T-helper 2 cell treated with Interferon-gamma antibody and Interleukin-4, amounts not matched to agents 5 μg/mL and 100 μg/mL, for 36 hours (primary cell): ENCODE measurements around the gene GRXCR2.

Experiments used
- DNase-seq: peaks from one replicate; pipeline ENCODE4 v3.0.0; 2021; ENCODE audit warnings: low spot score
- H3K27ac Mint-ChIP-seq: one replicate; pipeline ENCODE4 v1.8.0; 2021; ENCODE audit warnings: mild to moderate bottlenecking, mixed read lengths
- H3K27me3 Mint-ChIP-seq: one replicate; pipeline ENCODE4 v1.8.0; 2021; ENCODE audit warnings: low read depth, mixed read lengths
- H3K36me3 Mint-ChIP-seq: one replicate; pipeline ENCODE4 v1.8.0; 2021; ENCODE audit warnings: low read depth, mixed read lengths
- H3K4me1 Mint-ChIP-seq: one replicate; pipeline ENCODE4 v1.8.0; 2021; ENCODE audit warnings: low read depth, mixed read lengths
- H3K4me3 Mint-ChIP-seq: one replicate; pipeline ENCODE4 v1.8.0; 2022; ENCODE audit warnings: mild to moderate bottlenecking, moderate library complexity, mixed read lengths
- H3K9me3 Mint-ChIP-seq: one replicate; pipeline ENCODE4 v1.8.0; 2021; ENCODE audit warnings: mixed read lengths

The GRXCR2 gene, protein sequence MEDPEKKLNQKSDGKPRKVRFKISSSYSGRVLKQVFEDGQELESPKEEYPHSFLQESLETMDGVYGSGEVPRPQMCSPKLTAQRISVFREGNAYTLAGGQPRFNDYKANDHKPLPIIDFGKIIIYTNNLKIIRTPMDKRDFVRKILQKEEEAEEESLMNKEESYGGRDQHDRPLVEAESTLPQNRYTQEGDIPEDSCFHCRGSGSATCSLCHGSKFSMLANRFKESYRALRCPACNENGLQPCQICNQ

GRCh38 chr5:145872914-145873313, at the start of gene GRXCR2:
GRXCR2 (minus strand) TSS chr5:145873014; CDS start chr5:145872968, 46 bp downstream.
- no peak for DNase-seq
- Mint-ChIP-seq H3K4me1 (no peaks in the 10 kb centered on the region), H3K4me3 (no peak within 1 kb of the TSS), H3K9me3 (no peaks in the 10 kb centered on the region), H3K27ac (no peak within 1 kb of the TSS), H3K27me3 (peaks cover 8% of the 10 kb centered on the region), H3K36me3 (no peaks in the 10 kb centered on the region)

GRCh38 chr5:145922059-145922458, 49.2 kb upstream of the GRXCR2 start:
- no peak for DNase-seq
- H3K4me3 Mint-ChIP-seq: no peak overlapping the region
- no peaks in the 10 kb centered on the region for H3K36me3 Mint-ChIP-seq
- no peaks in the 10 kb centered on the region for H3K4me1 Mint-ChIP-seq
- H3K27me3 Mint-ChIP-seq: peaks cover 9% of the 10 kb centered on the region
- H3K27ac Mint-ChIP-seq: no peak overlapping the region
- no peaks in the 10 kb centered on the region for H3K9me3 Mint-ChIP-seq

DNA sequence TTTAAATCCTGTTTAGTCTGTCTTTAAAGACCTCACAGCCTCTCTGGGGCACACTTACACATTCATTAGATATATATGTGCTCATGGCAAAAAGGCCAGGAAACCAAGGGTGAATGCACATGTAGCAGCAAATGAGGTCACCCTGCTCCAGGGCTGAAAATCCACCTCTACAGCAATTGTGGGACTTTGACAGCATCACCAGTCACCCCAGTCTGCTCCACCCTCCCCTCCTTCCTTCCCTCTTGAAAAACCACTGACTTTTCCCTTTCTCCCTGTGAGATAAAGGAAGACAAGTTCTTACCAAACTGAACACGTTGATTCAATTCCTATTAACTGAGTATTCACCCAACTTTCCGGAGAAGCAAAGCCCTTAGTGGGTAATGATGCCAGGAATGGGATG, 48.4 kb upstream of the GRXCR2 start:
- Mint-ChIP-seq H3K27ac (no peak overlapping the region), H3K27me3 (peaks cover 11% of the 10 kb centered on the region), H3K36me3 (no peaks in the 10 kb centered on the region), H3K4me3 (no peak overlapping the region), H3K9me3 (no peaks in the 10 kb centered on the region), H3K4me1 (no peaks in the 10 kb centered on the region)
- DNase-seq: no peak

DNA sequence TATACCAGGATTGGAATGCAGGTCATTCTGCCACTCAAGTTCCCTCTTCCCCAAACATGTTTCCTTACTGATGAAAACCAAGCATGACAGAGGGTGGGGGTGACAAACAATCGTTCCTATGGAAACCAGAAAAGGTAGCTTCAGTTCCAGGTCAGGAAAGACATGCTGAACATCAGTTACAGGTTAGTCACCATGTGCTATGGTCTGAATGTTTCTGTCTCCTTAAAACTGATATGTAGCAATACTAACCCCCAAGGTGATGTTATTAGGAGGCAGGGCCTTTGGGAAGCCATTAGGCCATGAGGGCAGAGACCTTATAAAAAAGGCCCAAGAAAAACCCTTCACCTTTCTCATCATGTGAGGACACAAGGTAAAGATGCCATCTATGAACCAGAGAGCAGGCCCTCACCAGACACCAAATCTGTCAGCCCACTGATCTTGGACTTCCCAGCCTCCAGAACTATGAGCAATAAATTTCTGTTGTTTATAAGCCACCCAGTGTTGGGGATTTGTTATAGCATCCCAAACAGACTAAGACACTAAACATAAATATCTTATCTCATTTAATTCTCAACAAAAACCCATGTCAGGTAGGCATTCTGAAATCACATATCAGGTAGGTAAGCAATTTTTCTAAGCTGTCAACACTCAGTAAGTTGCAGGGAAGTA, 47.9 kb upstream of the GRXCR2 start:
- H3K36me3 Mint-ChIP-seq: no peaks in the 10 kb centered on the region
- H3K27me3 Mint-ChIP-seq: peaks cover 11% of the 10 kb centered on the region
- H3K9me3 Mint-ChIP-seq: no peaks in the 10 kb centered on the region
- H3K27ac Mint-ChIP-seq: no peak overlapping the region
- no peak for DNase-seq
- no peak overlapping the region for H3K4me3 Mint-ChIP-seq
- H3K4me1 Mint-ChIP-seq: no peaks in the 10 kb centered on the region

DNA sequence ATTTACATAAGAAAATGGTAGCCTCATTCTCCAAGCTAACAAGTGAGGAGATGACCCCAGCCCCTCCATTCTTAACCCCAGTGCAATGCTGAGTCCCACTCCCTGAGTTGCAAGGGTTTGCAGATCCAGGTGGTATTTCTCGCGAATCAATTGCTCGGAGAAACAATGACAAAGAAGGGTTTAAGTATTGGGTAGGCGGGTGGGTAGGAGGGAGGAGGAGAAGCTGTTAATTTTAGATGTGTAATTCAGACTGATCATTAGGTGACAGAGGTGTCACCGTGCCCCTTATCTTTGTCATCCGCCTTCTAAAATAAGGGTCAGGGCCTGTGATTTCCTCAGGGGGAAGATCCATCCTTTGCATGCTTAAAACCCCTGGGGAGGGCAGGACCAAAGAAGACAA, 46.6 kb upstream of the GRXCR2 start:
- no peak for DNase-seq
- H3K9me3 Mint-ChIP-seq: no peaks in the 10 kb centered on the region
- no peaks in the 10 kb centered on the region for H3K4me1 Mint-ChIP-seq
- H3K4me3 Mint-ChIP-seq: no peak overlapping the region
- no peaks in the 10 kb centered on the region for H3K36me3 Mint-ChIP-seq
- H3K27ac Mint-ChIP-seq: no peak overlapping the region
- H3K27me3 Mint-ChIP-seq: peaks cover 14% of the 10 kb centered on the region

GRCh38 chr5:145918397-145918796, 45.6 kb upstream of the GRXCR2 start:
- Mint-ChIP-seq H3K36me3 (no peaks in the 10 kb centered on the region), H3K27me3 (peaks cover 9% of the 10 kb centered on the region), H3K9me3 (no peaks in the 10 kb centered on the region), H3K4me3 (no peak overlapping the region), H3K4me1 (no peaks in the 10 kb centered on the region), H3K27ac (no peak overlapping the region)
- DNase-seq: no peak

GRCh38 chr5:145917288-145917687, 44.5 kb upstream of the GRXCR2 start:
- H3K9me3 Mint-ChIP-seq: no peaks in the 10 kb centered on the region
- H3K4me3 Mint-ChIP-seq: no peak overlapping the region
- peaks cover 9% of the 10 kb centered on the region for H3K27me3 Mint-ChIP-seq
- no peaks in the 10 kb centered on the region for H3K4me1 Mint-ChIP-seq
- no peak overlapping the region for H3K27ac Mint-ChIP-seq
- H3K36me3 Mint-ChIP-seq: no peaks in the 10 kb centered on the region
- no peak for DNase-seq

- no peak for DNase-seq
- H3K4me3 Mint-ChIP-seq: no peak overlapping the region
- no peaks in the 10 kb centered on the region for H3K9me3 Mint-ChIP-seq
- H3K4me1 Mint-ChIP-seq: no peaks in the 10 kb centered on the region
- H3K27me3 Mint-ChIP-seq: peaks cover 9% of the 10 kb centered on the region
- H3K36me3 Mint-ChIP-seq: no peaks in the 10 kb centered on the region
- H3K27ac Mint-ChIP-seq: no peak overlapping the region
These were observed 43.3 kb upstream of the GRXCR2 start for GRCh38 chr5:145915970-145916638.

- Mint-ChIP-seq H3K27ac (no peak overlapping the region), H3K27me3 (peaks cover 18% of the 10 kb centered on the region), H3K9me3 (no peaks in the 10 kb centered on the region), H3K4me1 (peaks cover 3% of the 10 kb centered on the region), H3K4me3 (no peak overlapping the region), H3K36me3 (no peaks in the 10 kb centered on the region)
- DNase-seq: no peak
These were observed 40.9 kb upstream of the GRXCR2 start for GRCh38 chr5:145913701-145914100.

DNA sequence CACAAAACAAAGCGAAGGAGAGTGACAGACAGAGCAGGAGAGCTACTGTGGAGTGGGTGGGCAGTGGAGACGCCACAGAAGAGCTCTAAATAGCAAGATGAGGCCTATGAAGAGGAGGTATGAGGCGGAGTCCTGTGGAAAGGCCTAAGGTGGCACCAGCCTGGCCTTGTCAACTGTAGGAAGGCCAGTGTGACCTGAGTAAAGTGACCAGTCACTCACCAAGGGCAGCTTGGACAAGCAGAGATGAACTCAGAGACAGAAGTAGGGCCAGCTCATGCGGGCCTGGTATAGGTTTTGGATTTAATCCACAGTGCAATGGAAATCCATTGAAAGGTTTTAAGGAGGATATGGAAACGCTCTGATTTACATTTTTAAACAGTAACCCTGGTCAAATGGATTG, 39.8 kb upstream of the GRXCR2 start:
- H3K27me3 Mint-ChIP-seq: peaks cover 24% of the 10 kb centered on the region
- H3K4me3 Mint-ChIP-seq: no peak overlapping the region
- no peaks in the 10 kb centered on the region for H3K36me3 Mint-ChIP-seq
- no peak overlapping the region for H3K27ac Mint-ChIP-seq
- H3K9me3 Mint-ChIP-seq: no peaks in the 10 kb centered on the region
- H3K4me1 Mint-ChIP-seq: peaks cover 3% of the 10 kb centered on the region
- DNase-seq: no peak

DNA sequence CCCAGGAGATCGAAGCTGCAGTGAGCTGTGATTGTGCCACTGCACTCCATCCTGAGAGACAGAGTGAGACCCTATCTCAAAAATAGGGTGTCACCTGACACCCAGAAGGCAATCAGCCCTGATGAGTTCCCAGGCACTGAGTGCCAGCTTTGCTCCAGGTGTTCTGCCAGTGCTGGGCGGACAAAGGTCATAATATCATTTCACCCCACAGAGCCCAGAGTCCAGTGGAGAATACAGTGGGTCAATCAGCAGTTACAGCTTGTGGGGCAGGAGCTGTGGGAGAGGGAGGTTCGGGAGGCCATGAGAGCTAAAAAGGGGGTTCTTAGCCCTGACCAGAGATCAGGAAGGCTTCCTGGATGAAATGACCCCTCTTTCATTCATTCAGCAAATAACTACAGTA, 39.2 kb upstream of the GRXCR2 start:
- Mint-ChIP-seq H3K4me1 (peaks cover 3% of the 10 kb centered on the region), H3K36me3 (no peaks in the 10 kb centered on the region), H3K9me3 (no peaks in the 10 kb centered on the region), H3K4me3 (no peak overlapping the region), H3K27me3 (peaks cover 21% of the 10 kb centered on the region), H3K27ac (no peak overlapping the region)
- no peak for DNase-seq

- DNase-seq: no peak
- peaks cover 25% of the 10 kb centered on the region for H3K27me3 Mint-ChIP-seq
- no peaks in the 10 kb centered on the region for H3K36me3 Mint-ChIP-seq
These were observed 38.4 kb upstream of the GRXCR2 start for GRCh38 chr5:145911164-145911563.

DNA sequence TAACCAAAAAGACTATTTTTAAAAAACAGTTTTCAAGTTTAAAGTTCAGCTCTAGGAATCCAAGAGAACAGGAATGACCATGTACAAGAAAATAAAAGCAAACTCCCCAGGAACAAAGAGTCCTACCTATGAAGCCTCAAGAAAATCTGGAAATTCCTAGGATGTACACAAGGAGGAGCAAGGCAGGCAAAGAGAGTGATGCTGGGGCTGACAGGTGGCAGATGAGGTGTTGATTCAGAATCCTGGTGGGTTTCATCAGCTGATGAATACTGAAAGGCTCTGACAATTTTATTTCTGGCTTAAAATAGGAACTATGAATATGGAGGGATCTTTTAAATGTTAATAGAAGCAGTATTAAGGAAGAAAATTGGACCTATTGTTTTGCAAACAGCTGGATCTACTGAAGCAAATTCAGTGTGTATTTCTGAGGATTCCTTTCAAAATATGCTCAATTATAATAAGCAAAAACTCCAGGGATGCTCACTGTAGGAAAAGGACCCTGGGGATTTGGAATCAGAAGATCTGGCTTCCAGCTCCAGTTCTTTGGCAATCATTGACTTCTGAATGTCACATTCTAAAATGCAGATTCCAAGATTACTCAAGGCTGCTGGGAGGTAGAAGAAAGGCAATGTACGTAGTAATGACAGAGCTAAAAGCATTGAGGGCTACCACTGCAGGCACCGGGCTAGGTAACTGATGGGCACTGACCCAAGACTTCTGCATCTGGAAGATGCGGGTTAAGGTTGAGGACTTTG, 35.6 kb upstream of the GRXCR2 start:
- H3K4me3 Mint-ChIP-seq: no peak overlapping the region
- H3K27me3 Mint-ChIP-seq: peaks cover 22% of the 10 kb centered on the region
- peaks cover 3% of the 10 kb centered on the region for H3K4me1 Mint-ChIP-seq
- DNase-seq: no peak
- no peaks in the 10 kb centered on the region for H3K36me3 Mint-ChIP-seq
- H3K27ac Mint-ChIP-seq: no peak overlapping the region
- H3K9me3 Mint-ChIP-seq: no peaks in the 10 kb centered on the region

More at GRCh38 chr5:145911164-145911563, 38.4 kb upstream of the GRXCR2 start:
- Mint-ChIP-seq H3K4me3 (no peak overlapping the region), H3K27ac (no peak overlapping the region), H3K4me1 (peaks cover 3% of the 10 kb centered on the region), H3K9me3 (no peaks in the 10 kb centered on the region)

DNA sequence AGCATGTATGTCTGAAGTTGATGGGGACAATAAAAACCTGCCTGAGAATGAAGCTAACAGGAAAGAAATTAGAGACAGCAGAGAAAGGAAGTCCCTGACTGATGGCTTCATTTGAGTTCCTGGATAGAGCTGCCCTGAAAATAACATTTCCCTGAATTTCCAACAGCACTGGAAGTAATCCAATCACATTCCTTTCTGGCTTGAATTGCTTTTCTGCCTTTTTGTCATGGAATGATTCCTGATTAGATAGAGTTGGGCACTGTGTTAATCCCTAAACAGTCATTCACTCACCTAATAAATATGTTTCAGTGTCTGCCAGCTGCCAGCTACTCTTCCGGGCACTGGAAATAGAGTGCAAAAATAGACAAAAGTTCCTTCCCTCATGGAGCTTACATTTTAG, 33.6 kb upstream of the GRXCR2 start:
- no peak for DNase-seq
- Mint-ChIP-seq H3K27me3 (peaks cover 25% of the 10 kb centered on the region), H3K36me3 (no peaks in the 10 kb centered on the region)

More for the DNA sequence above, 33.6 kb upstream of the GRXCR2 start:
- Mint-ChIP-seq H3K9me3 (no peaks in the 10 kb centered on the region), H3K4me3 (no peak overlapping the region), H3K27ac (no peak overlapping the region), H3K4me1 (peaks cover 3% of the 10 kb centered on the region)
